Liver (tissue), 9 donors: ENCODE results near the gene NSD1. TPM values are rescaled to one million over a fixed set of nuclear protein-coding genes. Genes with fewer than 3 reads are reported as not detected.

Experiments
- DNase-seq: peaks from one replicate; pipeline ENCODE4 v3.0.0-alpha.2; 2017; ENCODE audit warnings: low spot score
- H3K27ac ChIP-seq, 2 donors: one replicate each; pipeline ENCODE4 v1.7.0; 2013; ENCODE audit warnings: inconsistent platforms in 2 of 2, low read length in 2 of 2, control low read depth in 1 of 2, low read depth in 1 of 2, mild to moderate bottlenecking in 1 of 2
- H3K27me3 ChIP-seq, 4 donors: one replicate each; pipeline versions ENCODE4 v1.6.1 to v1.7.0; 2013; ENCODE audit warnings: low read length in 3 of 4, inconsistent platforms in 1 of 4, mild to moderate bottlenecking in 1 of 4, moderate library complexity in 1 of 4; ENCODE audit not compliant: control insufficient read depth in 4 of 4, insufficient read depth in 4 of 4
- H3K36me3 ChIP-seq, 4 donors: one replicate each; pipeline versions ENCODE4 v1.6.1 to v1.7.0; 2013; ENCODE audit warnings: low read length in 3 of 4, mild to moderate bottlenecking in 3 of 4, low read depth in 1 of 4, moderate library complexity in 1 of 4; ENCODE audit not compliant: control insufficient read depth in 4 of 4, insufficient read depth in 3 of 4
- H3K4me1 ChIP-seq, 4 donors: one replicate each; pipeline versions ENCODE4 v1.6.1 to v1.7.0; 2013; ENCODE audit warnings: low read length in 3 of 4, mild to moderate bottlenecking in 3 of 4, moderate library complexity in 1 of 4; ENCODE audit not compliant: control insufficient read depth in 4 of 4, insufficient read depth in 4 of 4
- H3K4me3 ChIP-seq, 3 donors: one replicate each; pipeline versions ENCODE4 v1.6.1 to v1.7.0; 2013; ENCODE audit warnings: low read length in 3 of 3, control low read depth in 1 of 3, low read depth in 1 of 3, mild to moderate bottlenecking in 1 of 3
- H3K9ac ChIP-seq, 2 donors: one replicate each; pipeline ENCODE4 v1.7.0; 2013; ENCODE audit warnings: low read length in 2 of 2, mild to moderate bottlenecking in 2 of 2, moderate library complexity in 2 of 2, control low read depth in 1 of 2, low read depth in 1 of 2
- H3K9me3 ChIP-seq, 4 donors: one replicate each; pipeline versions ENCODE4 v1.6.1 to v1.7.0; 2013; ENCODE audit warnings: low read length in 3 of 4; ENCODE audit not compliant: control insufficient read depth in 4 of 4
- EGR1 ChIP-seq, 2 donors: IDR thresholded peaks; 2 replicates each; pipeline ENCODE4 v1.6.1; 2016 to 2018; ENCODE audit warnings: antibody characterized with exemption in 2 of 2, low read depth in 2 of 2
- FOXA1 ChIP-seq: IDR thresholded peaks from 2 replicates; pipeline ENCODE4 v1.6.1; 2016; ENCODE audit warnings: antibody characterized with exemption
- FOXA2 ChIP-seq: IDR thresholded peaks from 2 replicates; pipeline ENCODE4 v1.6.1; 2016; ENCODE audit warnings: antibody characterized with exemption
- GABPA ChIP-seq, 2 donors: IDR thresholded peaks in 1 of 2; conservative IDR thresholded peaks in 1 of 2; 2 replicates each; pipeline ENCODE4 v1.6.1; 2016; ENCODE audit warnings: antibody characterized with exemption in 2 of 2, mild to moderate bottlenecking in 1 of 2, moderate library complexity in 1 of 2
- HNF4A ChIP-seq, 2 donors: conservative IDR thresholded peaks; 2 replicates each; pipeline ENCODE4 v1.6.1; 2016; ENCODE audit warnings: antibody characterized with exemption in 2 of 2, mild to moderate bottlenecking in 2 of 2
- HNF4G ChIP-seq: IDR thresholded peaks from 2 replicates; pipeline ENCODE4 v1.6.1; 2016; ENCODE audit warnings: antibody characterized with exemption
- NR2F2 ChIP-seq: IDR thresholded peaks from 2 replicates; pipeline ENCODE4 v1.6.1; 2016; ENCODE audit warnings: antibody characterized with exemption
- RAD21 ChIP-seq, 2 donors: IDR thresholded peaks; 2 replicates each; pipeline ENCODE4 v1.6.1; 2016; ENCODE audit warnings: antibody characterized with exemption in 2 of 2, mild to moderate bottlenecking in 2 of 2
- SP1 ChIP-seq: IDR thresholded peaks from 2 replicates; pipeline ENCODE4 v1.6.1; 2018; ENCODE audit warnings: antibody characterized with exemption, mild to moderate bottlenecking
- TAF1 ChIP-seq: conservative IDR thresholded peaks from 2 replicates; pipeline ENCODE4 v1.6.1; 2016; ENCODE audit warnings: antibody characterized with exemption, mild to moderate bottlenecking
- YY1 ChIP-seq: IDR thresholded peaks from 2 replicates; pipeline ENCODE4 v1.6.1; 2016; ENCODE audit warnings: antibody characterized with exemption, mild to moderate bottlenecking
- WGBS: extraction: QIAGEN DNeasy Blood & Tissue Kit; methylation state at CpG from one replicate; pipeline ENCODE4 v1.1.7; 2013; 5-methylcytosine and 5-hydroxymethylcytosine counted together
- polyA plus RNA-seq, 2 donors: library from polyadenylated mRNA; stranded (reverse) in 1 of 2; unstranded in 1 of 2; fragments of 200-250 nt in 1 of 2; fragments of >200 nt in 1 of 2; fragmentation: Nextera tagmentation in 1 of 2; extraction: Ambion mirVana in 1 of 2; gene quantifications; one replicate each; pipeline versions ENCODE4 v1.2.1 to v1.2.3, GENCODE V29; 2013 to 2015
- total RNA-seq, 2 donors: library from RNA; depleted of rRNA; stranded (reverse); fragments of >200 nt; gene quantifications; one replicate each; pipeline ENCODE4 v1.2.3, GENCODE V29; 2014
- TF ChIP-seq, protein P1 (sequence below): IDR thresholded peaks from 2 replicates; pipeline ENCODE4 v1.6.1; 2016; ENCODE audit warnings: antibody characterized with exemption, mild to moderate bottlenecking
- TF ChIP-seq, protein P2 (sequence below): IDR thresholded peaks from 2 replicates; pipeline ENCODE4 v1.6.1; 2016; ENCODE audit warnings: antibody characterized with exemption
- TF ChIP-seq, protein P3 (sequence below): IDR thresholded peaks from 2 replicates; pipeline ENCODE4 v1.6.1; 2016; ENCODE audit warnings: antibody characterized with exemption
- TF ChIP-seq, protein P4 (sequence below): fragments of 150-350 bp; IDR thresholded peaks from 2 replicates; pipeline ENCODE4 v1.5.1; 2017; ENCODE audit warnings: improper control_type of control experiment, low read depth, low read length; ENCODE audit not compliant: missing input control
- TF ChIP-seq, protein P5 (sequence below): IDR thresholded peaks from 2 replicates; pipeline ENCODE4 v1.6.1; 2016; ENCODE audit warnings: antibody characterized with exemption
- donor health status: healthy.
- donor health status: healthy.
- donor health status: healthy.
- donor health status: healthy.
- donor health status: healthy.

The NSD1 gene
- total and polyA plus RNA-seq, 4 donors, result 5.3 to 34.1 (median 19.3) TPM

DNA sequence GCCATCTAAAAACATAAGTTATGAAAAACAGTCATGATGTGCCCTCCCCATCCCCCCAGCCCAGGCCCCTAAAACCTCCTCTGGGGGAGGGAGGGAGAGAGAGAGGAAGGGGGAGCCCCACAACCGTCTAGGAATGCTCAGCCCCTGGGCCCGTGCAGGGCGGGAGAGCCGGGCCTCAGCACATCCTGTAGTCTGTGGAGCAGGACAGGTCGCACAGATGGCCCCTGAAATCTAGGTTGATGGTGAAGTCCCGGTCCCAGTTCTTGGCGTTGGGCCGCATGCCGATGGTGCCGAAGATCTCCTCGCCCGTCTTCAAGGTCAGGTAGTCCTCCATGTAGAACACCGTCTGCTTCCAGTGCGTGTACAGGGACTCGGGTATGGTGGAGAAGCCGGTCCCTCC lies 131.8 kb downstream of the NSD1 start (continued):
- TF ChIP-seq, protein P1, sequence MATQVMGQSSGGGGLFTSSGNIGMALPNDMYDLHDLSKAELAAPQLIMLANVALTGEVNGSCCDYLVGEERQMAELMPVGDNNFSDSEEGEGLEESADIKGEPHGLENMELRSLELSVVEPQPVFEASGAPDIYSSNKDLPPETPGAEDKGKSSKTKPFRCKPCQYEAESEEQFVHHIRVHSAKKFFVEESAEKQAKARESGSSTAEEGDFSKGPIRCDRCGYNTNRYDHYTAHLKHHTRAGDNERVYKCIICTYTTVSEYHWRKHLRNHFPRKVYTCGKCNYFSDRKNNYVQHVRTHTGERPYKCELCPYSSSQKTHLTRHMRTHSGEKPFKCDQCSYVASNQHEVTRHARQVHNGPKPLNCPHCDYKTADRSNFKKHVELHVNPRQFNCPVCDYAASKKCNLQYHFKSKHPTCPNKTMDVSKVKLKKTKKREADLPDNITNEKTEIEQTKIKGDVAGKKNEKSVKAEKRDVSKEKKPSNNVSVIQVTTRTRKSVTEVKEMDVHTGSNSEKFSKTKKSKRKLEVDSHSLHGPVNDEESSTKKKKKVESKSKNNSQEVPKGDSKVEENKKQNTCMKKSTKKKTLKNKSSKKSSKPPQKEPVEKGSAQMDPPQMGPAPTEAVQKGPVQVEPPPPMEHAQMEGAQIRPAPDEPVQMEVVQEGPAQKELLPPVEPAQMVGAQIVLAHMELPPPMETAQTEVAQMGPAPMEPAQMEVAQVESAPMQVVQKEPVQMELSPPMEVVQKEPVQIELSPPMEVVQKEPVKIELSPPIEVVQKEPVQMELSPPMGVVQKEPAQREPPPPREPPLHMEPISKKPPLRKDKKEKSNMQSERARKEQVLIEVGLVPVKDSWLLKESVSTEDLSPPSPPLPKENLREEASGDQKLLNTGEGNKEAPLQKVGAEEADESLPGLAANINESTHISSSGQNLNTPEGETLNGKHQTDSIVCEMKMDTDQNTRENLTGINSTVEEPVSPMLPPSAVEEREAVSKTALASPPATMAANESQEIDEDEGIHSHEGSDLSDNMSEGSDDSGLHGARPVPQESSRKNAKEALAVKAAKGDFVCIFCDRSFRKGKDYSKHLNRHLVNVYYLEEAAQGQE, result no peak

DNA sequence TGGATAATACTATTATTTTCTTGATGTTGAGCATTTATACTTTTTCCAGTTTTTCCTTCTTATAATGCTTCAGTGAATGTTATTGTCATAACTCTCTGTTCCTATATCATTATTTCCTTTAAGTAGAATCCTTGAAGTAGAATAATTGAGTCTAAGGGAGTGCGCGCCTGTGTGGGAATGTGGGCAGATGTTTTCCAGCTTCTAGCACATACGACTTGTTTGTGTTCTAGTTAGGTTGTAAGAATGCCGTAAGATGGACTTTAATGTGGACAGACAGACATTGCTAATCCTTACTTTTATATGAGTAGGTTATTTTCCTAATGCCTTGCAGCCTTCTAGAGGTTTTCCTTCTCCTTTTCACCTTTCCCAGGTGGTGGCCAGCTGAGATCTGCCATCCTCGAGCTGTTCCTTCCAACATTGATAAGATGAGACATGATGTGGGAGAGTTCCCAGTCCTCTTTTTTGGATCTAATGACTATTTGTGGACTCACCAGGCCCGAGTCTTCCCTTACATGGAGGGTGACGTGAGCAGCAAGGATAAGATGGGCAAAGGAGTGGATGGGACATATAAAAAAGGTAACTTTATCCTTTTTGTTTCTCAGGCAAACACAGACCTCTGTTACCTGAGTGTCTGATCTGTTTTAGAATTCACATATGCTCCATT lies 135.8 kb downstream of the NSD1 start:
- TF ChIP-seq, protein P2, sequence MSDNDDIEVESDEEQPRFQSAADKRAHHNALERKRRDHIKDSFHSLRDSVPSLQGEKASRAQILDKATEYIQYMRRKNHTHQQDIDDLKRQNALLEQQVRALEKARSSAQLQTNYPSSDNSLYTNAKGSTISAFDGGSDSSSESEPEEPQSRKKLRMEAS, result no peak
- TF ChIP-seq, protein P3, sequence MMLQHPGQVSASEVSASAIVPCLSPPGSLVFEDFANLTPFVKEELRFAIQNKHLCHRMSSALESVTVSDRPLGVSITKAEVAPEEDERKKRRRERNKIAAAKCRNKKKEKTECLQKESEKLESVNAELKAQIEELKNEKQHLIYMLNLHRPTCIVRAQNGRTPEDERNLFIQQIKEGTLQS, result no peak
- TF ChIP-seq FOXA1 (no peak), FOXA2 (no peak), HNF4A (conservative IDR thresholded peaks at IDR 0.05) (no peak)
- 97% methylated on average over 7 of the region's 7 CpGs for WGBS
- Histone ChIP-seq H3K9me3 (no peaks in the 10 kb centered on the region), H3K4me3 (no peak overlapping the region), H3K4me1 (peaks cover 0 to 4% (median 0%) of the 10 kb centered on the region in 4 donors), H3K9ac (no peak overlapping the region), H3K36me3 (peaks cover 3 to 52% (median 48%) of the 10 kb centered on the region in 4 donors), H3K27ac (no peak overlapping the region), H3K27me3 (no peaks in the 10 kb centered on the region)
- DNase-seq, result no peak

DNA sequence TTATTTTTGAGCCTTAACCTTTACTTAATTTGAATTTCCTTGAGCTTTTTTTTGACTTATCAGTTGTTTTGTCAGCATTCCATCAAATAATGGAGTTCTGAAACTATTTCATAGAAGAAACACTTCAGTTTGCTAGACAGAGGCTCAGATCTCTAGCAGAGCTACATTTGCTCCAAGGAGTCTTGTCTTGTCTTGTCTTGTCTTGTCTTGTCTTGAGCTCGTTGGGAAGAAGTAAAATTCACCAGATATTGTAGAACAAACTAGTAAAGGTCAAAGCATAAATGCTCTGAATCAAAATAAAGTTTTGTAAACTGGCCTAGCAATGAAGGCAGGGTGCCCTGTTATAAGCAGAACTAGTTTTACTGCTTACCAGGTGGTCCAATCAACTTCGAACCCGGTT lies 136.4 kb downstream of the NSD1 start:
- Histone ChIP-seq H3K4me3 (no peak overlapping the region), H3K27ac (no peak overlapping the region), H3K27me3 (no peaks in the 10 kb centered on the region), H3K9me3 (no peaks in the 10 kb centered on the region), H3K4me1 (peaks cover 0 to 4% (median 0%) of the 10 kb centered on the region in 4 donors), H3K36me3 (peaks cover 4 to 53% (median 49%) of the 10 kb centered on the region in 4 donors), H3K9ac (no peak overlapping the region)
- 97% methylated on average over 3 of the region's 3 CpGs for WGBS
- DNase-seq, result no peak
- TF ChIP-seq GABPA (IDR thresholded peaks at IDR 0.05 in 1 of 2, conservative IDR thresholded peaks at IDR 0.05 in 1 of 2) (no peak), FOXA1 (no peak), RAD21 (IDR thresholded peaks at IDR 0.05) (no peak), HNF4A (conservative IDR thresholded peaks at IDR 0.05) (no peak), HNF4G (no peak), NR2F2 (no peak), SP1 (no peak), TAF1 (no peak), YY1 (no peak), EGR1 (IDR thresholded peaks at IDR 0.05; ENCODE audit: low read depth in 2 of 2) (no peak)
- TF ChIP-seq, protein P3, result no peak
- TF ChIP-seq, protein P4, sequence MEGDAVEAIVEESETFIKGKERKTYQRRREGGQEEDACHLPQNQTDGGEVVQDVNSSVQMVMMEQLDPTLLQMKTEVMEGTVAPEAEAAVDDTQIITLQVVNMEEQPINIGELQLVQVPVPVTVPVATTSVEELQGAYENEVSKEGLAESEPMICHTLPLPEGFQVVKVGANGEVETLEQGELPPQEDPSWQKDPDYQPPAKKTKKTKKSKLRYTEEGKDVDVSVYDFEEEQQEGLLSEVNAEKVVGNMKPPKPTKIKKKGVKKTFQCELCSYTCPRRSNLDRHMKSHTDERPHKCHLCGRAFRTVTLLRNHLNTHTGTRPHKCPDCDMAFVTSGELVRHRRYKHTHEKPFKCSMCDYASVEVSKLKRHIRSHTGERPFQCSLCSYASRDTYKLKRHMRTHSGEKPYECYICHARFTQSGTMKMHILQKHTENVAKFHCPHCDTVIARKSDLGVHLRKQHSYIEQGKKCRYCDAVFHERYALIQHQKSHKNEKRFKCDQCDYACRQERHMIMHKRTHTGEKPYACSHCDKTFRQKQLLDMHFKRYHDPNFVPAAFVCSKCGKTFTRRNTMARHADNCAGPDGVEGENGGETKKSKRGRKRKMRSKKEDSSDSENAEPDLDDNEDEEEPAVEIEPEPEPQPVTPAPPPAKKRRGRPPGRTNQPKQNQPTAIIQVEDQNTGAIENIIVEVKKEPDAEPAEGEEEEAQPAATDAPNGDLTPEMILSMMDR, result no peak
- TF ChIP-seq, protein P5, sequence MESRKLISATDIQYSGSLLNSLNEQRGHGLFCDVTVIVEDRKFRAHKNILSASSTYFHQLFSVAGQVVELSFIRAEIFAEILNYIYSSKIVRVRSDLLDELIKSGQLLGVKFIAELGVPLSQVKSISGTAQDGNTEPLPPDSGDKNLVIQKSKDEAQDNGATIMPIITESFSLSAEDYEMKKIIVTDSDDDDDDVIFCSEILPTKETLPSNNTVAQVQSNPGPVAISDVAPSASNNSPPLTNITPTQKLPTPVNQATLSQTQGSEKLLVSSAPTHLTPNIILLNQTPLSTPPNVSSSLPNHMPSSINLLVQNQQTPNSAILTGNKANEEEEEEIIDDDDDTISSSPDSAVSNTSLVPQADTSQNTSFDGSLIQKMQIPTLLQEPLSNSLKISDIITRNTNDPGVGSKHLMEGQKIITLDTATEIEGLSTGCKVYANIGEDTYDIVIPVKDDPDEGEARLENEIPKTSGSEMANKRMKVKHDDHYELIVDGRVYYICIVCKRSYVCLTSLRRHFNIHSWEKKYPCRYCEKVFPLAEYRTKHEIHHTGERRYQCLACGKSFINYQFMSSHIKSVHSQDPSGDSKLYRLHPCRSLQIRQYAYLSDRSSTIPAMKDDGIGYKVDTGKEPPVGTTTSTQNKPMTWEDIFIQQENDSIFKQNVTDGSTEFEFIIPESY, result no peak
- TF ChIP-seq, protein P2, result no peak
- TF ChIP-seq, protein P1, result no peak
